Measurements from ENCODE around the gene ZNF606. TPM values are rescaled to one million over a fixed set of nuclear protein-coding genes. Genes with fewer than 3 reads are reported as not detected.
"Not testable (repeated sequence)": the region's sequence is repeated elsewhere in the genome, so short reads cannot be mapped to it uniquely, and the experiment has no call there.

ZNF606 gene
- polyA plus RNA-seq, 1 experiment: 2.3 TPM

- Histone ChIP-seq H3K36me3 (ENCODE audit: control insufficient read depth, insufficient read depth, low read length) (0 out of 2 replicates have a peak, but pooled peaks cover 2% of the 10 kb centered on the region), H3K4me3 (ENCODE audit: low read depth, low read length) (peak overlapping the region; percentile 33), H3K27me3 (ENCODE audit: control insufficient read depth, insufficient read depth, low read length) (no peaks in the 10 kb centered on the region)
- POLR2A ChIA-PET: no interaction called here
- TF ChIP-seq, protein P1, sequence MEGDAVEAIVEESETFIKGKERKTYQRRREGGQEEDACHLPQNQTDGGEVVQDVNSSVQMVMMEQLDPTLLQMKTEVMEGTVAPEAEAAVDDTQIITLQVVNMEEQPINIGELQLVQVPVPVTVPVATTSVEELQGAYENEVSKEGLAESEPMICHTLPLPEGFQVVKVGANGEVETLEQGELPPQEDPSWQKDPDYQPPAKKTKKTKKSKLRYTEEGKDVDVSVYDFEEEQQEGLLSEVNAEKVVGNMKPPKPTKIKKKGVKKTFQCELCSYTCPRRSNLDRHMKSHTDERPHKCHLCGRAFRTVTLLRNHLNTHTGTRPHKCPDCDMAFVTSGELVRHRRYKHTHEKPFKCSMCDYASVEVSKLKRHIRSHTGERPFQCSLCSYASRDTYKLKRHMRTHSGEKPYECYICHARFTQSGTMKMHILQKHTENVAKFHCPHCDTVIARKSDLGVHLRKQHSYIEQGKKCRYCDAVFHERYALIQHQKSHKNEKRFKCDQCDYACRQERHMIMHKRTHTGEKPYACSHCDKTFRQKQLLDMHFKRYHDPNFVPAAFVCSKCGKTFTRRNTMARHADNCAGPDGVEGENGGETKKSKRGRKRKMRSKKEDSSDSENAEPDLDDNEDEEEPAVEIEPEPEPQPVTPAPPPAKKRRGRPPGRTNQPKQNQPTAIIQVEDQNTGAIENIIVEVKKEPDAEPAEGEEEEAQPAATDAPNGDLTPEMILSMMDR (IDR thresholded peaks at IDR 0.05; ENCODE audit: insufficient read depth, low read depth, low read length): no peak
- no peak for DNase-seq (ENCODE audit: low read depth)
- CTCF ChIA-PET: no interaction called here
Measured at GRCh38 chr19:58009666-58010301, 7.2 kb upstream of the ZNF606 start.

GRCh38 chr19:58009301-58009665, 6.7 kb upstream of the ZNF606 start:
- H3K4me3 ChIP-seq (ENCODE audit: low read depth, low read length): peak overlapping the region; percentile 4; the same call in 1 of the 2 replicates
- ChIA-PET POLR2A (no interaction called here), CTCF (no interaction called here)
- H3K27me3 ChIP-seq (ENCODE audit: control insufficient read depth, insufficient read depth, low read length): no peaks in the 10 kb centered on the region
- DNase-seq (ENCODE audit: low read depth): no peak
- peaks cover 5% of the 10 kb centered on the region for H3K36me3 ChIP-seq (ENCODE audit: control insufficient read depth, insufficient read depth, low read length)
- TF ChIP-seq, protein P1 (IDR thresholded peaks at IDR 0.05; ENCODE audit: insufficient read depth, low read depth, low read length): no peak

- DNase-seq (ENCODE audit: low read depth); CTCF ChIA-PET; H3K36me3 ChIP-seq (ENCODE audit: control insufficient read depth, insufficient read depth, low read length); POLR2A ChIA-PET; H3K27me3 ChIP-seq (ENCODE audit: control insufficient read depth, insufficient read depth, low read length); H3K4me3 ChIP-seq (ENCODE audit: low read depth, low read length): not testable (repeated sequence)
Measured at GRCh38 chr19:58008877-58009276, 6.3 kb upstream of the ZNF606 start.

DNA sequence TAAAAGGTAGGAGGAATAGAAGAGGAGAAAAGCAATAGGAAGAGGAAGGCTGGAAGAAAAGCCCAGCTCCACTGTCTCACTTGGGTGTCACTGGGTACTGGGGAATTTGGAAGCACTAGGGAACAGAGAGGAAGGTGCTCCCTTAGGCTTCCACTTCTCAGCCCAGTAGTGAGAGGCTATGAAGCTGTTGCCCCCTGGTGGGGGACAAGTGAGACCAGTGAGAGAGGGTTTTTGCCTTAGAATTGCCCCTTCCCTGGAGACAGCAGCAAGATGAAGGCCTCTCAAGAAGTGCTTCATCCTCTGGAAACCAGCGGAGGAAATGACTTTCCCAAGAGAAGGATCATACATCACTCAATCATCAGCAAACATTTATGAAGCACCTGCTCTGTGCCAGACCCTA, 4.7 kb upstream of the ZNF606 start:
- POLR2A ChIA-PET: no interaction called here
- Histone ChIP-seq H3K4me3 (ENCODE audit: low read depth, low read length) (no peak overlapping the region), H3K27me3 (ENCODE audit: control insufficient read depth, insufficient read depth, low read length) (no peaks in the 10 kb centered on the region), H3K36me3 (ENCODE audit: control insufficient read depth, insufficient read depth, low read length) (peaks cover 7% of the 10 kb centered on the region)
- no peak for DNase-seq (ENCODE audit: low read depth)
- TF ChIP-seq, protein P1 (IDR thresholded peaks at IDR 0.05; ENCODE audit: insufficient read depth, low read depth, low read length): no peak
- CTCF ChIA-PET: no interaction called here

DNA sequence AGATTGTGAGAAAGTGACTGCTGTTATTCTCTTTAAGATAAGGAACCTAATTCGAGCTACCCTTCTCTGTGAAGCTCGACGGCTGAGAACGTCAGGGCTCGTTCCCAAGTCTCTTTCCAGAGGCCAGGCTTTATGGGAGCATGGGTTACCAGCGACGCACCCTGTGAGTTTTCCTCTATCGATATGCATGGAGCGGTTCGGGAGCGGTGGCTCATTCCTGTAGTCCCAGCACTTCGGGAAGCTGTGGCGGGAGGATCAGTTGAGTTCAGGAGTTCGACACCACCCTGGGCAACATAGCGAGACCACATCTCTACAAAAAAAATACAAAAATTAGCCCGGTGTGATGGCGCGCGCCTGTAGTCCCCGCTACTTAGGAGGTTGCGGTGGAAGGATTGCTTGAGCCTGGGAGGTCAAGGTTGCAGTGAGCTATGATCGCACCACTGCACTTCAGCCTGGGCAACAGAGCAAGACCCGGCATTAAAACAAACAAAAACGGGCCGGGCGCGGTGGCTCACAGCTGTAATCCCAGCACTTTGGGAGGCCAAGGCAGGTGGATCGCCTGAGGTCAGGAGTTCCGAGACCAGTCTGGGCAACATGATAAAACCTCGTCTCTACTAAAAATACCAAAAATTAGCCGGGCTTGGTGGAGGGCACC, 681 bp upstream of the ZNF606 start:
- POLR2A ChIA-PET: no interaction called here
- no peaks in the 10 kb centered on the region for H3K27me3 ChIP-seq (ENCODE audit: control insufficient read depth, insufficient read depth, low read length)
- CTCF ChIA-PET: interaction anchor here (1.3 kb wide), 2 partner anchors 18 to 385 kb away, joined by 3 to 5 read pairs; no protein-coding TSS in a partner anchor
- no peak for DNase-seq (ENCODE audit: low read depth)
- TF ChIP-seq, protein P1 (IDR thresholded peaks at IDR 0.05; ENCODE audit: insufficient read depth, low read depth, low read length): no peak
- H3K4me3 ChIP-seq (ENCODE audit: low read depth, low read length): peak overlapping the region; percentile 91
- H3K36me3 ChIP-seq (ENCODE audit: control insufficient read depth, insufficient read depth, low read length): peaks cover 25% of the 10 kb centered on the region
